GM13976 (cell line): Measurements from ENCODE around the gene DNAJC5.
"Not testable (repeated sequence)": the region's sequence is repeated elsewhere in the genome, so short reads cannot be mapped to it uniquely, and the experiment has no call there.

Experiments
- DNase-seq: peaks from one replicate; pipeline ENCODE4 v3.0.0; 2012; ENCODE audit warnings: low spot score
- in situ Hi-C: fragments of 300-500 bp; cut with MboI; formaldehyde crosslinking; loops from one replicate; pipeline ENCODE4 v1.12.0; 2022; ENCODE audit warnings: low sequenced_read_pairs, mixed read lengths, inconsistent platforms; ENCODE audit not compliant: unreplicated experiment
- TF ChIP-seq, protein P1 (sequence below): IDR thresholded peaks from 2 replicates; pipeline ENCODE4 v1.5.1; 2012; ENCODE audit warnings: borderline replicate concordance, mild to moderate bottlenecking; ENCODE audit not compliant: insufficient read depth; ENCODE audit errors: extremely low read depth, missing control alignments, control extremely low read depth

DNAJC5 gene

GRCh38 chr20:63970714-63971431 is 75.9 kb downstream of the DNAJC5 start:
- TF ChIP-seq, protein P1, sequence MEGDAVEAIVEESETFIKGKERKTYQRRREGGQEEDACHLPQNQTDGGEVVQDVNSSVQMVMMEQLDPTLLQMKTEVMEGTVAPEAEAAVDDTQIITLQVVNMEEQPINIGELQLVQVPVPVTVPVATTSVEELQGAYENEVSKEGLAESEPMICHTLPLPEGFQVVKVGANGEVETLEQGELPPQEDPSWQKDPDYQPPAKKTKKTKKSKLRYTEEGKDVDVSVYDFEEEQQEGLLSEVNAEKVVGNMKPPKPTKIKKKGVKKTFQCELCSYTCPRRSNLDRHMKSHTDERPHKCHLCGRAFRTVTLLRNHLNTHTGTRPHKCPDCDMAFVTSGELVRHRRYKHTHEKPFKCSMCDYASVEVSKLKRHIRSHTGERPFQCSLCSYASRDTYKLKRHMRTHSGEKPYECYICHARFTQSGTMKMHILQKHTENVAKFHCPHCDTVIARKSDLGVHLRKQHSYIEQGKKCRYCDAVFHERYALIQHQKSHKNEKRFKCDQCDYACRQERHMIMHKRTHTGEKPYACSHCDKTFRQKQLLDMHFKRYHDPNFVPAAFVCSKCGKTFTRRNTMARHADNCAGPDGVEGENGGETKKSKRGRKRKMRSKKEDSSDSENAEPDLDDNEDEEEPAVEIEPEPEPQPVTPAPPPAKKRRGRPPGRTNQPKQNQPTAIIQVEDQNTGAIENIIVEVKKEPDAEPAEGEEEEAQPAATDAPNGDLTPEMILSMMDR: no peak
- no peak for DNase-seq
- in situ Hi-C loops: no loop called here

DNA sequence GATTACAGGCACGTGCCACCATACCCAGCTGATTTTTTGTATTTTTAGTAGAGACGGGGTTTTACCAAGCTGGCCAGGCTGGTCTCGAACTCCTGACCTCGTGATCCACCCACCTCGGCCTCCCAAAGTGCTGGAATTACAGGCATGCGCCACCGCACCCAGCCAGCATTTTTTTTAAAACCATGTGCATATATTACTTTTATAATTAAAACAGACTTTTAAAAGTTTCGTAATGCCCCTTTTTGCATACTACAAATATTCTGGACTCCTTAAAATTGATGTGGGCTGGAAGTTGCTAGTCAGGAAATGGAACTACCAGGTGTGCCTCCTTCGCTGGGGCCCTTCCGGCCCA is 77.0 kb downstream of the DNAJC5 start:
- DNase-seq, in situ Hi-C loops: not testable (repeated sequence)

DNA sequence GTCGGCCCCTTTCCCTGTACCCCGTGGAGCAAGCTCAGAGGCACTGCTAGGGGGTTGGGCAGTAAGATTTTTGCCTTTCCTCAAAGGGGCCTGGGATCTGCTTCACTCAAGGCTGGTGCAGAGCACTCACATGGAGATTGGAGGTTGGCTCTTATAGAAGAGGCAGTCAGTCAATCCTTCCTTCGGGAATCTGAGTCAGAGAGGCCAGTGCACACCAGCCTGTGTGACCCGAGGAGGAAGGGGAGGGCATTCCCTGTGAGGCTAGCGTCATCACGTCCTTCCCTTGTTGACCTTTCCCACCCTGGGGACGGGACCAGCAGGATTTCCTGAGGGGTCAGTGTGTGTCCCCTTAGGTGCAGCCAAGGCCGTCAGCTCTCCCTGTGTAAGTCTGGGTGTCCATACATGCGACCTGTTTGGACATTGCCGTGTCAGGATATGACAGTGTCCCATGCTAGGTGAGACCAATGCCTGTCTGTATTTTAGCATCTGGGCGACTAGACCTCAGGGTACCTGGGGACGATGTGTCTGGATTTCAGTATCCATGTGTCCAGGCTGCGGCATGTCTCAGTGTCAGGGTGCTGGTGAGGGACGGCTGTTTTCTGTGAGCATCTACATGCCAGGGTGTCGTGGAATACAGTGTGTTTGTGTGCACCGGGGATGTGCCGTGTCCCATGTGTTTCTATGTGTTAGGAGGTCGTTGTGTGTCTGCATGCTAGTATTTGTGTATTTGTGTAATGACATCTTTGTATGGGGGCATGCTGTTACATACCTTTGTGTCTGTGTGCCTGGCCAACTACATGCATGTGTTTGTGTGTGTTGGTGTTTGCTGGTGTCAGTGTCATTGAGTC is 77.6 kb downstream of the DNAJC5 start:
- in situ Hi-C loops: no loop called here
- no peak for DNase-seq
- TF ChIP-seq, protein P1: no peak

GRCh38 chr20:63973160-63973479 is 78.2 kb downstream of the DNAJC5 start:
- in situ Hi-C loops: no loop called here
- TF ChIP-seq, protein P1: no peak

GRCh38 chr20:63973636-63974401 is 78.9 kb downstream of the DNAJC5 start:
- in situ Hi-C loops: no loop called here
- TF ChIP-seq, protein P1: peak; percentile 94
- peak; percentile 89 for DNase-seq

More at GRCh38 chr20:63973160-63973479, 78.2 kb downstream of the DNAJC5 start:
- no peak for DNase-seq

- TF ChIP-seq, protein P1: no peak
- in situ Hi-C loops: no loop called here
- DNase-seq: no peak
Observed at GRCh38 chr20:63974402-63975200, 79.7 kb downstream of the DNAJC5 start.

GRCh38 chr20:63976511-63976910 is 81.6 kb downstream of the DNAJC5 start:
- DNase-seq, in situ Hi-C loops: not testable (repeated sequence)
